K562 (cell line): ENCODE measurements around the gene GOPC.

Experiments
- ERF ChIP-seq: fragments of 450-650 bp; formaldehyde crosslinking; IDR thresholded peaks from 2 replicates; pipeline ENCODE4 v1.4.0; 2020; ENCODE audit warnings: mild to moderate bottlenecking, mixed read lengths
- MYC ChIP-seq, 2 experiments: fragments of 250-450 bp in 1 of 2; sonication (Bioruptor Pico) in 1 of 2; IDR thresholded peaks; 2 replicates each; pipeline versions ENCODE4 v1.5.1 to v1.6.1; 2012 to 2021; ENCODE audit warnings: low read depth in 2 of 2, borderline replicate concordance in 1 of 2, improper control_type of control experiment in 1 of 2, low read length in 1 of 2, mild to moderate bottlenecking in 1 of 2, moderate library complexity in 1 of 2
- NONO ChIP-seq, 2 experiments: fragments of 200-400 bp in 1 of 2; fragments of 450-650 bp in 1 of 2; formaldehyde crosslinking in 1 of 2; IDR thresholded peaks; 2 replicates each; pipeline ENCODE4 v1.6.1; 2017; ENCODE audit warnings: low read depth in 2 of 2, mild to moderate bottlenecking in 2 of 2, moderate library complexity in 2 of 2, low read length in 1 of 2
- PCBP2 ChIP-seq: fragments of 200-400 bp; formaldehyde crosslinking; IDR thresholded peaks from 2 replicates; pipeline ENCODE4 v1.6.1; 2018; ENCODE audit warnings: low read length, low read depth, mild to moderate bottlenecking, moderate library complexity; ENCODE audit not compliant: poor library complexity, severe bottlenecking
- RAD21 ChIP-seq, 2 experiments: fragments of 250-450 bp in 1 of 2; fragments of 450-650 bp in 1 of 2; sonication (Bioruptor Pico) in 1 of 2; formaldehyde crosslinking in 1 of 2; IDR thresholded peaks in 1 of 2; conservative IDR thresholded peaks in 1 of 2; 2 replicates each; pipeline versions ENCODE4 v1.4.0 to v1.8.0; 2020 to 2022; ENCODE audit warnings: mild to moderate bottlenecking in 2 of 2, moderate library complexity in 1 of 2
- RBM14 ChIP-seq: fragments of 200-400 bp; formaldehyde crosslinking; IDR thresholded peaks from 2 replicates; pipeline ENCODE4 v1.6.1; 2018; ENCODE audit warnings: low read depth, mild to moderate bottlenecking, low read length, moderate library complexity, borderline replicate concordance; ENCODE audit not compliant: insufficient read depth
- SIN3A ChIP-seq, 2 experiments: fragments of 150-350 bp in 1 of 2; IDR thresholded peaks; 2 replicates each; pipeline ENCODE4 v1.6.1; 2011 to 2016; ENCODE audit warnings: borderline replicate concordance in 2 of 2, low read depth in 2 of 2, low read length in 2 of 2, mild to moderate bottlenecking in 2 of 2, moderate library complexity in 2 of 2; ENCODE audit not compliant: control insufficient read depth in 1 of 2
- TF ChIP-seq, protein P1 (sequence below), 2 experiments: fragments of 450-650 bp in 1 of 2; sonication (generic) in 1 of 2; formaldehyde crosslinking in 1 of 2; IDR thresholded peaks; 2 replicates each; pipeline versions ENCODE4 v1.7.1 to v1.9.0; 2016 to 2022; ENCODE audit warnings: inconsistent platforms in 1 of 2, mild to moderate bottlenecking in 1 of 2, missing genetic modification reagents in 1 of 2
- TF ChIP-seq, protein P2 (sequence below), 3 experiments: IDR thresholded peaks in 2 of 3; conservative IDR thresholded peaks in 1 of 3; 2 replicates each; pipeline ENCODE4 v1.5.1; 2011 to 2012; ENCODE audit warnings: low read length in 3 of 3, mild to moderate bottlenecking in 3 of 3, control low read depth in 2 of 3, improper control_type of control experiment in 1 of 3, inconsistent platforms in 1 of 3, low read depth in 1 of 3, mixed read lengths in 1 of 3, moderate library complexity in 1 of 3; ENCODE audit not compliant: insufficient read depth in 2 of 3

- no peak for TF ChIP-seq NONO (IDR thresholded peaks at IDR 0.05; ENCODE audit: low read depth in 2 of 2, low read length in 1 of 2)
- TF ChIP-seq MYC (IDR thresholded peaks at IDR 0.05; ENCODE audit: low read depth, low read length): no peak
- TF ChIP-seq MYC (CRISPR knock-in tag; IDR thresholded peaks at IDR 0.05; ENCODE audit: borderline replicate concordance, low read depth): no peak
- TF ChIP-seq, protein P1, sequence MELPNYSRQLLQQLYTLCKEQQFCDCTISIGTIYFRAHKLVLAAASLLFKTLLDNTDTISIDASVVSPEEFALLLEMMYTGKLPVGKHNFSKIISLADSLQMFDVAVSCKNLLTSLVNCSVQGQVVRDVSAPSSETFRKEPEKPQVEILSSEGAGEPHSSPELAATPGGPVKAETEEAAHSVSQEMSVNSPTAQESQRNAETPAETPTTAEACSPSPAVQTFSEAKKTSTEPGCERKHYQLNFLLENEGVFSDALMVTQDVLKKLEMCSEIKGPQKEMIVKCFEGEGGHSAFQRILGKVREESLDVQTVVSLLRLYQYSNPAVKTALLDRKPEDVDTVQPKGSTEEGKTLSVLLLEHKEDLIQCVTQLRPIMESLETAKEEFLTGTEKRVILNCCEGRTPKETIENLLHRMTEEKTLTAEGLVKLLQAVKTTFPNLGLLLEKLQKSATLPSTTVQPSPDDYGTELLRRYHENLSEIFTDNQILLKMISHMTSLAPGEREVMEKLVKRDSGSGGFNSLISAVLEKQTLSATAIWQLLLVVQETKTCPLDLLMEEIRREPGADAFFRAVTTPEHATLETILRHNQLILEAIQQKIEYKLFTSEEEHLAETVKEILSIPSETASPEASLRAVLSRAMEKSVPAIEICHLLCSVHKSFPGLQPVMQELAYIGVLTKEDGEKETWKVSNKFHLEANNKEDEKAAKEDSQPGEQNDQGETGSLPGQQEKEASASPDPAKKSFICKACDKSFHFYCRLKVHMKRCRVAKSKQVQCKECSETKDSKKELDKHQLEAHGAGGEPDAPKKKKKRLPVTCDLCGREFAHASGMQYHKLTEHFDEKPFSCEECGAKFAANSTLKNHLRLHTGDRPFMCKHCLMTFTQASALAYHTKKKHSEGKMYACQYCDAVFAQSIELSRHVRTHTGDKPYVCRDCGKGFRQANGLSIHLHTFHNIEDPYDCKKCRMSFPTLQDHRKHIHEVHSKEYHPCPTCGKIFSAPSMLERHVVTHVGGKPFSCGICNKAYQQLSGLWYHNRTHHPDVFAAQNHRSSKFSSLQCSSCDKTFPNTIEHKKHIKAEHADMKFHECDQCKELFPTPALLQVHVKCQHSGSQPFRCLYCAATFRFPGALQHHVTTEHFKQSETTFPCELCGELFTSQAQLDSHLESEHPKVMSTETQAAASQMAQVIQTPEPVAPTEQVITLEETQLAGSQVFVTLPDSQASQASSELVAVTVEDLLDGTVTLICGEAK (IDR thresholded peaks at IDR 0.05): no peak
- TF ChIP-seq, protein P1 (CRISPR knock-in tag; IDR thresholded peaks at IDR 0.05): no peak
- TF ChIP-seq, protein P2, sequence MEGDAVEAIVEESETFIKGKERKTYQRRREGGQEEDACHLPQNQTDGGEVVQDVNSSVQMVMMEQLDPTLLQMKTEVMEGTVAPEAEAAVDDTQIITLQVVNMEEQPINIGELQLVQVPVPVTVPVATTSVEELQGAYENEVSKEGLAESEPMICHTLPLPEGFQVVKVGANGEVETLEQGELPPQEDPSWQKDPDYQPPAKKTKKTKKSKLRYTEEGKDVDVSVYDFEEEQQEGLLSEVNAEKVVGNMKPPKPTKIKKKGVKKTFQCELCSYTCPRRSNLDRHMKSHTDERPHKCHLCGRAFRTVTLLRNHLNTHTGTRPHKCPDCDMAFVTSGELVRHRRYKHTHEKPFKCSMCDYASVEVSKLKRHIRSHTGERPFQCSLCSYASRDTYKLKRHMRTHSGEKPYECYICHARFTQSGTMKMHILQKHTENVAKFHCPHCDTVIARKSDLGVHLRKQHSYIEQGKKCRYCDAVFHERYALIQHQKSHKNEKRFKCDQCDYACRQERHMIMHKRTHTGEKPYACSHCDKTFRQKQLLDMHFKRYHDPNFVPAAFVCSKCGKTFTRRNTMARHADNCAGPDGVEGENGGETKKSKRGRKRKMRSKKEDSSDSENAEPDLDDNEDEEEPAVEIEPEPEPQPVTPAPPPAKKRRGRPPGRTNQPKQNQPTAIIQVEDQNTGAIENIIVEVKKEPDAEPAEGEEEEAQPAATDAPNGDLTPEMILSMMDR (IDR thresholded peaks at IDR 0.05 in 2 of 3, conservative IDR thresholded peaks at IDR 0.05 in 1 of 3; ENCODE audit: insufficient read depth in 2 of 3, low read depth in 1 of 3, low read length in 3 of 3): no peak
- TF ChIP-seq PCBP2: no peak
- no peak for TF ChIP-seq RBM14
- no peak for TF ChIP-seq RAD21 (CRISPR knock-in tag; conservative IDR thresholded peaks at IDR 0.05 in 1 of 2, IDR thresholded peaks at IDR 0.05 in 1 of 2)
- TF ChIP-seq SIN3A (IDR thresholded peaks at IDR 0.05; ENCODE audit: borderline replicate concordance in 2 of 2, control insufficient read depth in 1 of 2, low read depth in 2 of 2, low read length in 2 of 2): no peak
- no peak for TF ChIP-seq ERF
Observed at GRCh38 chr6:117607511-117607910, 5.2 kb upstream of the GOPC start.
